Measurements from ENCODE around the gene PRSS50.
"Not testable (repeated sequence)": the region's sequence is repeated elsewhere in the genome, so short reads cannot be mapped to it uniquely, and the experiment has no call there.

Gene PRSS50

GRCh38 chr3:46717447-46718231 is at the start of gene PRSS50:
PRSS50 (minus strand) TSS chr3:46717869; CDS start chr3:46717824, 45 bp downstream.
- DNase-seq = no peak

GRCh38 chr3:46764206-46764605 is 46.5 kb upstream of the PRSS50 start:
- DNase-seq = no peak

GRCh38 chr3:46763178-46763577 is 45.5 kb upstream of the PRSS50 start:
- DNase-seq = no peak

- DNase-seq = no peak
Measured at GRCh38 chr3:46759239-46760167, 41.8 kb upstream of the PRSS50 start.

GRCh38 chr3:46756642-46757041 is 39.0 kb upstream of the PRSS50 start:
- DNase-seq = no peak

GRCh38 chr3:46755646-46756045 is 38.0 kb upstream of the PRSS50 start:
- no peak for DNase-seq

- DNase-seq = not testable (repeated sequence)
Measured at GRCh38 chr3:46753127-46753526, 35.5 kb upstream of the PRSS50 start.

- no peak for DNase-seq
Measured at GRCh38 chr3:46750555-46751038, 32.9 kb upstream of the PRSS50 start.

GRCh38 chr3:46749129-46749528 is 31.5 kb upstream of the PRSS50 start:
- DNase-seq = no peak

- no peak for DNase-seq
Measured at GRCh38 chr3:46748170-46748569, 30.5 kb upstream of the PRSS50 start.

- DNase-seq = no peak
Measured at GRCh38 chr3:46746711-46747110, 29.0 kb upstream of the PRSS50 start.

- DNase-seq = no peak
Measured at GRCh38 chr3:46742992-46743585, 25.4 kb upstream of the PRSS50 start.

- DNase-seq = not testable (repeated sequence)
Measured at GRCh38 chr3:46739565-46739964, 21.9 kb upstream of the PRSS50 start.

GRCh38 chr3:46737329-46737731 is 19.7 kb upstream of the PRSS50 start:
- no peak for DNase-seq

- no peak for DNase-seq
Measured at GRCh38 chr3:46736006-46736872, 18.6 kb upstream of the PRSS50 start.

GRCh38 chr3:46734773-46735172 is 17.1 kb upstream of the PRSS50 start:
- DNase-seq = no peak

GRCh38 chr3:46733026-46733800 is 15.5 kb upstream of the PRSS50 start:
- DNase-seq = no peak

- no peak for DNase-seq
Measured at GRCh38 chr3:46731795-46732194, 14.1 kb upstream of the PRSS50 start.

- no peak for DNase-seq
Measured at GRCh38 chr3:46730819-46731218, 13.2 kb upstream of the PRSS50 start.

- no peak for DNase-seq
Measured at GRCh38 chr3:46729038-46729437, 11.4 kb upstream of the PRSS50 start.

- no peak for DNase-seq
Measured at GRCh38 chr3:46725621-46726314, 8.1 kb upstream of the PRSS50 start.
